HFFc6 (cell line): ENCODE measurements around the gene IL23R. TPM values are rescaled to one million over a fixed set of nuclear protein-coding genes. Genes with fewer than 3 reads are reported as not detected.
"Not testable (repeated sequence)": the region's sequence is repeated elsewhere in the genome, so short reads cannot be mapped to it uniquely, and the experiment has no call there.

Experiments
- DNase-seq: peaks from one replicate; pipeline ENCODE4 v3.0.0-alpha.2; 2018
- H3K27ac Mint-ChIP-seq: 2 replicates; pipeline ENCODE4 v1.8.0; 2020; ENCODE audit warnings: mild to moderate bottlenecking, mixed read lengths
- H3K27me3 Mint-ChIP-seq: 2 replicates; pipeline ENCODE4 v1.8.0; 2021; ENCODE audit warnings: mild to moderate bottlenecking, moderate library complexity, mixed read lengths; ENCODE audit not compliant: insufficient read depth
- H3K36me3 Mint-ChIP-seq: 2 replicates; pipeline ENCODE4 v1.8.0; 2021; ENCODE audit warnings: low read depth, mixed read lengths
- H3K4me1 Mint-ChIP-seq: 2 replicates; pipeline ENCODE4 v1.8.0; 2020; ENCODE audit warnings: low read depth, mixed read lengths
- H3K4me3 Mint-ChIP-seq: 2 replicates; pipeline ENCODE4 v1.8.0; 2020; ENCODE audit warnings: mild to moderate bottlenecking, moderate library complexity, mixed read lengths
- H3K9me3 Mint-ChIP-seq: 2 replicates; pipeline ENCODE4 v1.8.0; 2020; ENCODE audit warnings: mild to moderate bottlenecking, mixed read lengths
- total RNA-seq, 6 experiments: library from RNA; stranded (reverse); fragmentation: NEBNext Ultra II Directional; extraction: Animal tissue kit (Norgen Biotek cat#: 25700); gene quantifications; 2 replicates in 1 of 6; 3 replicates in 5 of 6; pipeline ENCODE4 v1.2.3, GENCODE V29; 2021
- TF ChIP-seq, protein P1 (sequence below): fragments of 200-600 bp; sonication (generic); IDR thresholded peaks from 2 replicates; pipeline ENCODE4 v1.5.0; 2021; ENCODE audit warnings: antibody characterized with exemption, mild to moderate bottlenecking

IL23R gene
- total RNA-seq, 6 experiments from 2014 or later: not detected

DNA sequence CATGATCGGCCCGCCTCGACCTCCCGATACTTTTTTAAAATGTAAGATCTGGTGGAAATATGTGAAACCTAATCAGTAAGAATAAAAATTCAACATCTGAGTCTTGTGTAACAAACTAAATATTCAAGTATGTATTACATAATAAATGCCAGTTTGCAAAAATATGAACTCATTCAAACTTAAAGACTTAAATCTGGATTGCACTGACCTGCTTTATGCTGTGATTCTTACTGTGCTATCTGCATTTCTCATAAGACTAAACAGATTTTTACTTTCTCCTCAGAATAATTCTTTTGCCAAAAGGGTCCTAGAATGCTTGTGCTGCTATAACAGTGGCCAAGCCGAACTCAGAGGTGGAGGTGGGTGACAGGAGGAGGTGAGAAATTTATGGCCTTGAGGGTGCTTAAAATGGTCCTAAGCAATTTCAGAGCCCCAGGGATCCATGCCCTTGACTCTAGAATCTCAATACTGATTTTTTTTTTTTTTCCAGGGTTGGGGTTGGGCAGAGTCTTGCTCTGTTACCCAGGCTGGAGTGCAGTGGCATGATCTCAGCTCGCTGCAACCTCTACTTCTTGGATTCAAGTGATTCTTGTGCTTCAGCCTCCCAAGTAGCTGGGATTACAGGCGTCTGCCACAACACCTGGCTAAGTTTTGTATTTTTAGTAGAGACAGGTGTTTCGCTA lies 38.2 kb downstream of the IL23R start:
- peaks cover 30% of the 10 kb centered on the region for H3K27me3 Mint-ChIP-seq
- no peak for DNase-seq
- H3K9me3 Mint-ChIP-seq: no peaks in the 10 kb centered on the region
- H3K4me1 Mint-ChIP-seq: peaks cover 6% of the 10 kb centered on the region
- no peak overlapping the region; the same call in 1 of the 2 replicates for H3K4me3 Mint-ChIP-seq
- H3K36me3 Mint-ChIP-seq: no peaks in the 10 kb centered on the region
- TF ChIP-seq, protein P1, sequence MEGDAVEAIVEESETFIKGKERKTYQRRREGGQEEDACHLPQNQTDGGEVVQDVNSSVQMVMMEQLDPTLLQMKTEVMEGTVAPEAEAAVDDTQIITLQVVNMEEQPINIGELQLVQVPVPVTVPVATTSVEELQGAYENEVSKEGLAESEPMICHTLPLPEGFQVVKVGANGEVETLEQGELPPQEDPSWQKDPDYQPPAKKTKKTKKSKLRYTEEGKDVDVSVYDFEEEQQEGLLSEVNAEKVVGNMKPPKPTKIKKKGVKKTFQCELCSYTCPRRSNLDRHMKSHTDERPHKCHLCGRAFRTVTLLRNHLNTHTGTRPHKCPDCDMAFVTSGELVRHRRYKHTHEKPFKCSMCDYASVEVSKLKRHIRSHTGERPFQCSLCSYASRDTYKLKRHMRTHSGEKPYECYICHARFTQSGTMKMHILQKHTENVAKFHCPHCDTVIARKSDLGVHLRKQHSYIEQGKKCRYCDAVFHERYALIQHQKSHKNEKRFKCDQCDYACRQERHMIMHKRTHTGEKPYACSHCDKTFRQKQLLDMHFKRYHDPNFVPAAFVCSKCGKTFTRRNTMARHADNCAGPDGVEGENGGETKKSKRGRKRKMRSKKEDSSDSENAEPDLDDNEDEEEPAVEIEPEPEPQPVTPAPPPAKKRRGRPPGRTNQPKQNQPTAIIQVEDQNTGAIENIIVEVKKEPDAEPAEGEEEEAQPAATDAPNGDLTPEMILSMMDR: no peak
- H3K27ac Mint-ChIP-seq: no peak overlapping the region

- peaks cover 30% of the 10 kb centered on the region for H3K27me3 Mint-ChIP-seq
- not testable (repeated sequence) for H3K9me3 Mint-ChIP-seq, H3K27ac Mint-ChIP-seq, H3K4me3 Mint-ChIP-seq, DNase-seq, H3K36me3 Mint-ChIP-seq, H3K4me1 Mint-ChIP-seq
These were observed 41.1 kb downstream of the IL23R start for GRCh38 chr1:67207398-67207797.

GRCh38 chr1:67208217-67208616 lies 42.0 kb downstream of the IL23R start:
- H3K27ac Mint-ChIP-seq: no peak overlapping the region
- H3K36me3 Mint-ChIP-seq: no peaks in the 10 kb centered on the region
- H3K27me3 Mint-ChIP-seq: peaks cover 30% of the 10 kb centered on the region
- TF ChIP-seq, protein P1: no peak
- H3K9me3 Mint-ChIP-seq: no peaks in the 10 kb centered on the region
- H3K4me3 Mint-ChIP-seq: no peak overlapping the region
- H3K4me1 Mint-ChIP-seq: peaks cover 5% of the 10 kb centered on the region
- DNase-seq: no peak

- H3K9me3 Mint-ChIP-seq: no peaks in the 10 kb centered on the region
- no peak overlapping the region for H3K4me3 Mint-ChIP-seq
- H3K4me1 Mint-ChIP-seq: no peaks in the 10 kb centered on the region
- TF ChIP-seq, protein P1: no peak
- no peak overlapping the region for H3K27ac Mint-ChIP-seq
- H3K36me3 Mint-ChIP-seq: no peaks in the 10 kb centered on the region
- DNase-seq: no peak
- peaks cover 30% of the 10 kb centered on the region for H3K27me3 Mint-ChIP-seq
These were observed 43.3 kb downstream of the IL23R start for GRCh38 chr1:67209521-67209920.

- TF ChIP-seq, protein P1: peak; percentile 86
- Mint-ChIP-seq H3K27me3 (peaks cover 22% of the 10 kb centered on the region), H3K4me1 (no peaks in the 10 kb centered on the region), H3K27ac (no peak overlapping the region), H3K4me3 (no peak overlapping the region), H3K36me3 (no peaks in the 10 kb centered on the region), H3K9me3 (no peaks in the 10 kb centered on the region)
- DNase-seq: peak; percentile 19
These were observed 45.6 kb downstream of the IL23R start for GRCh38 chr1:67211589-67212563.

- Mint-ChIP-seq H3K9me3 (no peaks in the 10 kb centered on the region), H3K36me3 (no peaks in the 10 kb centered on the region), H3K4me3 (no peak overlapping the region), H3K4me1 (no peaks in the 10 kb centered on the region), H3K27ac (no peak overlapping the region), H3K27me3 (peaks cover 12% of the 10 kb centered on the region)
- TF ChIP-seq, protein P1: peak; percentile 75
- DNase-seq: peak; percentile 11
These were observed 46.9 kb downstream of the IL23R start for GRCh38 chr1:67213164-67213563.
